T47D (cell line): ENCODE results near the gene PHLPP1.

Experiments used
- DNase-seq, 2 experiments: peaks; one replicate each; pipeline versions ENCODE4 v3.0.0 to v3.0.0-alpha.2; 2011 to 2012; ENCODE audit warnings: low read depth in 1 of 2, low spot score in 1 of 2
- JUND ChIP-seq: IDR thresholded peaks from 2 replicates; pipeline ENCODE4 v1.6.1; 2012; ENCODE audit warnings: low read depth
- in situ Hi-C: cut with HindIII; loops from 2 replicates; pipeline ENCODE4 v1.10.0; 2016; ENCODE audit warnings: low sequenced_read_pairs, low pct_unique_long_range_greater_than_20kb

Gene PHLPP1

DNA sequence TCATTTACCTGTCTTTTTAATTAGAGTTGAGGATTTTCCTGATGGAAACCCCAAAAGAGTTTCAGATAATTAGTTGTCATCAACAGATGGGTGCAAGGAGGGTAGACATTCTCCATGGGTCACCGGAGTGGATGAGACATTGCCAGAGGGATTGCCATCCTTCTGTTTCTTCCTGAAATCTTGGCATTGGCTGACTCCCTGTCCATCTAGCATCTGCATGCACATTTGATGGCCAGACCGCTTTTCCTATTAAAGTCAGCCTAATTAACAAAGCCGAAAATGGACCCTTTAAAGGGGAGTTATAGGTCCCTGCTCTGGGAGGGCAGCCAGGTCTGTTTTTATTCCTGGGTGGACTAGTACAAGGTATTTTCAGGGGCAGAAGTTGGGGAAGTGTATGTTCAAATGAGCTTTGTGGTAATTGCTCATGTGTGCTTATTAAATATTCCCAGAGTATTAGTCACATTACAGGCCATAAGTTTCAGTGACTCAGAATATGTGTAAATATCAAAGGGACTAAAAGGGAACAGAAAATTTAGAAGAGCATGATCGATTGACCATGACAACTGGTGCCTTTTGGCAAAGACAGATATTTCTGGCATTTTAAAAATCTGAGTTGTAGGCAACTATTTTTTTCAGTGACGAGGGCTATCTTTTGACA lies 209.8 kb downstream of the PHLPP1 start:
- DNase-seq, result no peak
- in situ Hi-C loops, result no loop called here
- no peak for TF ChIP-seq JUND

DNA sequence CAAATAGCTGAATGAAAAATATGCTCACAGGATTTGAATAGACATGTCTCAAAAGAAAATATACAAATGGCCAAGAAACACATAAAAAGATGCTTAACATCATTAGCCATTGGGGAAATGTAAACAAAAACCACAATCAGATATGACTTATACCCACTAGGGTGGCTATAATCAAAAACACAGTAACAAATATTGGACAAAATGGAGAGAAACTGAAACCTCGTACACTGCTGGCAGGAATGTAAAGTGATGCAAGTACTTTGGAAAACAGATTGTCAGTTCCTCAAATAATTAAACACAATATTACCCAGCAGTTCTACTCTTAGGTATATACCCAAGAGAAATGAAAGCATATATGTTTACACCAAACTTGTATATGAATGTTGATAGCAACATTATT lies 213.0 kb downstream of the PHLPP1 start:
- in situ Hi-C loops, result no loop called here
- DNase-seq, result no peak

DNA sequence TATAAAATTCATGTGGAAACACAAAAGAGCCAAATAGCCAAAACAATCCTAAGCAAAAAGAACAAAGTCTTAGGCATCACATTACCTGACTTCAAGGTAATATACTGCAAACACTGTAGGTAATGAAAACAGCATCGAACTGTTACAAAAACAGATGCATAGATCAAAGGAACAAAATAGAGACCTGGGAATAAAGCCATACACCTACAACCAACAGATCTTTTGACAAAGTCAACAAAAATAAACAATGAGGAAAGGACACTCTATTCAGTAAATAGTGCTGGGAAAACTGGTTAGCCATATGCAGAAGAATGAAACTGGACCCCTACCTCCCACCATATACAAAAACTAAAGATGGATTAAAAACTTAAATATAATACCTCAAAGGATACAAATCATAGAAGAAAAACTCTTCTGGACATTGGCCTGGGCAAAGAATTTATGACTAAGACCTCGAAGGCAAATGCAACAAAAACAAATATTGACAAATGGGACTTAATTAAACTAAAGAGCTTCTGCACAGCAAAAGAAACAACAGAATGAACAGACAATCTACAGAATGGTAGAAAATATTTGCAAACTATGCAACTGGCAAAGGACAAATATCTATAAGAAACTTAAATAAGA lies 218.0 kb downstream of the PHLPP1 start:
- DNase-seq, result peak in 1 of 2 experiments; percentile 40
- in situ Hi-C loops, result no loop called here
- no peak for TF ChIP-seq JUND

More for the DNA sequence above, 213.0 kb downstream of the PHLPP1 start:
- TF ChIP-seq JUND, result no peak

DNA sequence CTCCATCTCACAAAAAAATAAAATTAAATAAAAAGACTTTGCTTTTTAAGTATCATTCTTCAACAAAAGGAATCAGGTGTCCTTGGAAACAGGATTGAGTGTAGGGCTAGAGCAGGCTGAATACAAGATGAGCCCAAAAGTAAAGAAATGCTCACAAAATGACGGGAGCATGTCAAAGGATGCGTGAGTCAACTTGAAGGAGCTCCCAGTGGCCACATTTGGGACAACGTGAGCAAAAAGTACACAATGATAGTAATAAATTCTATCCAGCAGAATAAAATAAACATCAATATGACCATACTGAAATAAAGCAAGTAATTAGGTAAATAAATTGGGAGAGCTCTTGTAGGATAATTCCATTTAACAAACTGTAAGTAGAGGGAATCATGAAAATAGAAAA lies 220.7 kb downstream of the PHLPP1 start:
- TF ChIP-seq JUND, result no peak
- DNase-seq, result no peak
- in situ Hi-C loops, result no loop called here

DNA sequence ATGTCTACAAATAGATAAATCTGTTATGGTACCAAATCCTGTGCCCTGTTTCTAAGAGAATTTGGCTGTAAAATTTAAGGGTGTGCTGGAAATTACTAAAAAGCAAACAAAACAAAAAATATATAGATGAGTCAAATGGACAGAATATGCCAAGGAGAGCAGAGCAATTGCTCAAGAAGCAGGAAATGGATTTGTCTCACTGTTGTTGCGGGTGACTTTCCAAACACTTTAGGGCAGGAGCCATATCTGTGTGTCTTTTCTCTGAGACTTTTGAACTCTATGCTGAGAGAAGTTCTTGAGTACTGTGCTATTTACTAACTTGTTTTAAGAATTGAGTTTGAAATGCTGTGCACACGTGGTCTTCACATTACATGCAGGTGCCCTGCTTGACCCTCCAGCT lies 221.7 kb downstream of the PHLPP1 start:
- in situ Hi-C loops, result no loop called here
- no peak for TF ChIP-seq JUND
- no peak for DNase-seq

DNA sequence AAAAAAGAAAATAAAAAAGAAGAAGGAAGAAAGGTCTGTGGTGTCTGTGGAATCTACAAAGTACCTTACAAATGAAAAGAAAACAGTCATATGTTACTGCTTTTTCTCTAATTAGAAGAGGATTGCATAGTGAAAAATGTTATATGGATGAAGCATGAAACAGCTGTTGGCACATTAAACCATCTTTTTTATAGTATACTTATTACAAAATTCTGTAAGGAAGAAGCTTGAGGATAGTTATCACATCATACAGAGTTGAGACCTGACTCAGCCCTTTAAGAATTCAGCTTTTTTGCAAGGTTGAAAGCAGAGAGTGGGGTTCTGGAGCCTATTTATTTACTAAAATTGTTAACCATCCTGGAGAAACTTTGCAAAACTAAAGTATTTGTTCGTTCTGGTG lies 222.7 kb downstream of the PHLPP1 start:
- TF ChIP-seq JUND, result no peak
- DNase-seq, result no peak
- in situ Hi-C loops, result no loop called here

DNA sequence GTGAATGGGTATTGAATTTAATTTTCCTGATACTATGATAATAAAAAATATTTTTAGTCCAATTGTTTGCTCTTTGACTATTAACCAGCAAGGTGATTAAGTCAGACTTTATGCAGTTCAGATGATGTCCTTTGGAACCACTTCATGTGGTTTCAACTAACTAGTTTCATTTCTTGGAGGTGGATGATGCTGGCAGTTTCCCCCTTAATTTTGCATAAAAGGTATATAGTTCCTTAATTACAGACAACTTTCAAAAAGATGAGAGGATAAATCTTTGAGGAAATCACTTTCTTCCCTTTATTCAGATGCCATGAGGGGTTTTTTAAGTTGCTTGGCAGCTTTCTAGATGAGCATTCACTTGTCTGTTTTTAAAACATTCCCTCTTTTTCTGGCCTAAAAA lies 223.1 kb downstream of the PHLPP1 start:
- no peak for TF ChIP-seq JUND
- in situ Hi-C loops, result no loop called here
- DNase-seq, result no peak

DNA sequence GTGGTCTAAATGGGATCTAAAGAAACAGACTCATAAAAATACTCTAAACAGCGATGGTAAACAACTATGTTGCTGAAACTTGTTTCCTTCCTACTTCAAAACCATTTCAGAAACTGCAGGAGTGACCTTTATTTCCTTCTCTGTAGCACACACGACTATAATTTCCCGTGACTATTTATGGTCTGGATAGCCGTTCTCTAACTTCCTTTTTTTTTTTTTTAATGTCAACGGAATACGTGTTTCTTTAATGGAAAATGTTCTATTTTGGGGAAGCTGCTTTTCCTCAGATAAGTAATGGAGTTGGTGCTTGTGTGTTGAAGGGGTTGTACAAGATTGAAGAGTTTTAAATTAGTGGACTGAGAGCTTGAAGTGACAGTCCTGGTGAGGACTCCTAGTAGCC lies 224.1 kb downstream of the PHLPP1 start:
- TF ChIP-seq JUND, result no peak
- in situ Hi-C loops, result no loop called here
- no peak for DNase-seq

DNA sequence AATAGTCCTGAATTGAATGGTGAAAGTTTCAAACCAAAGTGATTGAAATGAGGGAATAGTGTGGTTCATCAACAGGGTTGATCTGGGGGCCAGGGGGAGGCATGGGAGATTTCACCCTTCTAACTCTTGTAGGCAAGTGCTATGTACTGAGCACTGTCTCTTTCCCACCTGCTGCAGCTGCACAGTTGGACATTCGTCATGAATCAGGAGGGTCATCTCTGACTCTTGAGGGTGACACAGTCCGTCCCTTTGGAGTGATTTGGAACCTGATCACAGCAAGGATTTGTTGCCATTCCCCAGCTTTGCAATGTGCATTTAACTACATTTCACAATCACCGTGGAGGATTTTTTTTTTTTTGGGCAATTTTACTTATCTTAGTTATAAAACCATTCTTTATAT lies 224.6 kb downstream of the PHLPP1 start:
- in situ Hi-C loops, result no loop called here
- no peak for DNase-seq
- TF ChIP-seq JUND, result no peak

DNA sequence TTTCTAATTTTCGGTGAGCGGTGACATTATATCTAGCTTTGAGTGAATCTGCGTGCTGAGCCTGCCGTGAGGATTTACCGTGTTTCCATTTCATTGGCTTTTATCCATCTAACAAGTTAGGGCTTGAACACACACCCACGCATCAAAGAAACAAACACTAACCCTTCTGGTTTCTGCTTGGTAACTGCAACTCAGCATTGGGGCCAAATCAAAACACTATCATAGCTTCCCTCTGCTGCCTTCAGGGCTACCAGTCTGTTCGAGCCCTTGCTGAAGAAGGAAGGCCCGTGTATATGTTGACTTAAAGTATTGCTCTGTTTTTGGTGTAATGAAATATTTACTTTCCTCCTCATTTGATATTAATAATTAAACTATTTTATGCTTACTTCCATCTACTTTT lies 227.2 kb downstream of the PHLPP1 start:
- in situ Hi-C loops, result no loop called here
- no peak for TF ChIP-seq JUND
- no peak for DNase-seq

DNA sequence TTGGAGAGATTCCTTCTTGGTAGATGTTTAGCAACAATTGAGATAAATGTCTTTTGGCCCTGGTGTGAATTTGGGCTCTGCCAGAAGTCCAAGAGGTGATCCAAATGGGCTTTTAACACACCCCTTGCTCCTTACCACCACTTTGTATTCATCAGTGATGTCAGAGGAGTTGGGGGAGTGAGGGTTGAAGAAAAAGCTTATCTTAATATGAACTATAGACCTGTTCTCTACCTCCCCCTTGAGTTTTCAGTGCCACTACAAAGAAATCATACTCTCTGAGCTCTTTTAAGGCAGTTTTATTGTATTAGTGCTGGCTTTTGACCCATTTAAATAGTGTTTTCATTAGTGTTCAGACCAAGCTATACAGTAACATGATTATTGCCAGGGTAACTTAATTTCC lies 229.1 kb downstream of the PHLPP1 start:
- in situ Hi-C loops, result no loop called here
- no peak for TF ChIP-seq JUND
- DNase-seq, result no peak

DNA sequence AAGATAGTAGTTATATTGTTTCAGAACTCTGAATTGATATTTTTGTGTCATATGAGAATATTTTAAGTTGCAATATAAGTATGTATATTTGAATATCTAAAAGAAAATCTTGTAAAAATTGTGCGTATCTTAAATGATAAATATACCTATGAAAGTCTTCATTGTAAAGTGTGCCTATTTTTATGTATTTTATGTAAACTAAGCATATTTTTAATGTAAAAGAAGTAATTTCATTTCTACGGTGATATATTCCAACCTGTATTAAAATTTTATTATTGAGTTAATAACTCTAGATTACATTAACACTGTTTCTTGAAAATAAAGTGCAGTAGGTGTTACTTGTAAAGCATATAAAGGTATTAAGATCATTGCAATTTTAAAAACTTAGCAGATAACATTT lies 233.4 kb downstream of the PHLPP1 start:
- in situ Hi-C loops, result no loop called here
- no peak for TF ChIP-seq JUND
- DNase-seq, result no peak

DNA sequence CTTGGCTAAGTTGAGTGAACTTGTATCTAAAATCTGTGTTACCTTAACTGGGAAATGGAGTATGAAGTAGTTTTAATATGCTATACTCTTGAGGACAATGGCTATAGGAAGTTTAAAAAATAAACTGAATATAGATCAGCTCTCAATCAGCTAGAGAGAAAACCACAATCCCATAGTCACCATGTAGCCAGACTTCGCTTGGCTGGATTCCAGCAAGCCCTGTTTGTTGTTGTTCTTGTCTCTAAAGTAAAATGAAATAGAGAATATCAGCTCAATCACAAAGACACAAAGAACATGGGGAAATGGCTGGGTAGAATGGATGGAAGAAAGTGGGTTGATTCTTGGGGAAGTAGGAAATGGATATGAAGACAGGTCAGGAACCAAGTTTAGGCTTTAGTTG lies 234.9 kb downstream of the PHLPP1 start:
- TF ChIP-seq JUND, result no peak
- in situ Hi-C loops, result no loop called here
- DNase-seq, result no peak

DNA sequence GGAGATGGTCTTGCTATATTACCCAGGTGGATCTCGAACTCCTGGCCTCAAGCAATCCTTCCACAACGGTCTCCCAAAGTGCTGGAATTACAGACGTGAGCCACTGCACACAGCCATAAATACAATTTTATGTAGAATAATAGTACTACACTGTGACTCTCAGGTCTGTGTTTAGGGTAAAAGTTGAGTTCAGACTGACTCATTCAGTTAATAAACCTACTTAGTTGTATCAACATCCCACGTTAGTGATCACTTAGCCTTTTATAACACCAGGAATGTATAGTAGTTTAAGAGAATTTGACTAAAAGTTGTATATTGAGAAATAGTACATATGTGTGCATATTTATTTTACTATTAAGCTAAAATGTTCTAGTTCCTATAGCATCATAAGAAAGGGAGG lies 237.5 kb downstream of the PHLPP1 start:
- in situ Hi-C loops, result no loop called here
- DNase-seq, result no peak
- TF ChIP-seq JUND, result no peak

DNA sequence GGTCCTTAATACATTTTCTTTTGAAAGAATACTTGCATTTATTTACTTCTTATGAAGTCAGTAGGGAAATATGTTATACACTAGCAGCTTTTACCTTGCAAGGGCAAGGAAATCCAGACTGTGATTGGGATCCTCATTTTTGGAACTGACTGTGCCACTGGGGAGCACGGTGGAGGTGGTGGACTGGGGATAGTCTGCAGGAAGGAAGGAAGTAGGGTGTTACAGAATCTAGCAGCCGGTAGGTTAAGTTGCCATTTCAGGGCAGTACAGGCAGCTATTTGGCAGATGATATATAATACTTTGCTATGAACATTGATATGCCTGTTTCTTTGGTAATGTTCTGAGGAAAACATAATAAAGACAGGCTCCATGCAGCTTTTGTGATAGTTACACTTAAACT lies 238.3 kb downstream of the PHLPP1 start:
- TF ChIP-seq JUND, result no peak
- in situ Hi-C loops, result no loop called here
- no peak for DNase-seq
